ENCODE data around the gene IFNGR1.

DNA sequence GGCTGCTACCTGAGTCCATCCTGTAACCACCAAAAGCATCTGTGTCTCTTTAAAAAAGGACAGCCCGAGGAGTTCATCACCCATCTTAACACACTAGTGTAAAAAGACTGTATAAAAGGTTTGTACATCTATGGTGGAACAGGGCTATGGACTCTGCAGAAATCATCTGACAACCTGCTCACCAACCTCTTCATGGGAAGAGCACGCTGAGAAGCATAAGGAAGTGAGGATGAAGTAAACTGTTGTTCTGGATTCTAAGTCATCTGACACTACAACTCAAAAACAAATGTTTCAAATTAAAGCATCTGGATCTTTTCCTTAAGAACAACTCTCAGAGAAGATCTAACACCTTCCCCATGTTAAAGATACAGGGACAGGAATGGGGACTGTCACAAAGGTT lies 5.4 kb downstream of the IFNGR1 start:
- TF ChIP-seq, protein P1, sequence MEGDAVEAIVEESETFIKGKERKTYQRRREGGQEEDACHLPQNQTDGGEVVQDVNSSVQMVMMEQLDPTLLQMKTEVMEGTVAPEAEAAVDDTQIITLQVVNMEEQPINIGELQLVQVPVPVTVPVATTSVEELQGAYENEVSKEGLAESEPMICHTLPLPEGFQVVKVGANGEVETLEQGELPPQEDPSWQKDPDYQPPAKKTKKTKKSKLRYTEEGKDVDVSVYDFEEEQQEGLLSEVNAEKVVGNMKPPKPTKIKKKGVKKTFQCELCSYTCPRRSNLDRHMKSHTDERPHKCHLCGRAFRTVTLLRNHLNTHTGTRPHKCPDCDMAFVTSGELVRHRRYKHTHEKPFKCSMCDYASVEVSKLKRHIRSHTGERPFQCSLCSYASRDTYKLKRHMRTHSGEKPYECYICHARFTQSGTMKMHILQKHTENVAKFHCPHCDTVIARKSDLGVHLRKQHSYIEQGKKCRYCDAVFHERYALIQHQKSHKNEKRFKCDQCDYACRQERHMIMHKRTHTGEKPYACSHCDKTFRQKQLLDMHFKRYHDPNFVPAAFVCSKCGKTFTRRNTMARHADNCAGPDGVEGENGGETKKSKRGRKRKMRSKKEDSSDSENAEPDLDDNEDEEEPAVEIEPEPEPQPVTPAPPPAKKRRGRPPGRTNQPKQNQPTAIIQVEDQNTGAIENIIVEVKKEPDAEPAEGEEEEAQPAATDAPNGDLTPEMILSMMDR (IDR thresholded peaks at IDR 0.05 in 2 of 3, conservative IDR thresholded peaks at IDR 0.05 in 1 of 3; ENCODE audit: control insufficient read depth in 2 of 3, extremely low read depth in 1 of 3, insufficient read depth in 1 of 3, low read depth in 3 of 3, low read length in 3 of 3) = no peak
- TF ChIP-seq, protein P2, sequence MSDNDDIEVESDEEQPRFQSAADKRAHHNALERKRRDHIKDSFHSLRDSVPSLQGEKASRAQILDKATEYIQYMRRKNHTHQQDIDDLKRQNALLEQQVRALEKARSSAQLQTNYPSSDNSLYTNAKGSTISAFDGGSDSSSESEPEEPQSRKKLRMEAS (IDR thresholded peaks at IDR 0.05; ENCODE audit: low read depth, low read length) = no peak
- TF ChIP-seq GABPA (IDR thresholded peaks at IDR 0.05; ENCODE audit: low read depth) (no peak), YY1 (IDR thresholded peaks at IDR 0.05; ENCODE audit: low read depth, low read length) (no peak), CEBPB (IDR thresholded peaks at IDR 0.05; ENCODE audit: borderline replicate concordance in 1 of 2, low read depth in 2 of 2, low read length in 2 of 2) (no peak), EZH2 (IDR thresholded peaks at IDR 0.05; ENCODE audit: borderline replicate concordance, control insufficient read depth, low read depth, low read length) (no peak)

All from GM12878 (cell line).